A204.1 (cell line): ENCODE data around the gene ADAM12.

Experiments used
- FAIRE-seq: peaks from 2 replicates; lab custom pipeline; 2012; peaks lifted over from hg19 to GRCh38; lab: Jason Lieb, UNC

The ADAM12 gene

DNA sequence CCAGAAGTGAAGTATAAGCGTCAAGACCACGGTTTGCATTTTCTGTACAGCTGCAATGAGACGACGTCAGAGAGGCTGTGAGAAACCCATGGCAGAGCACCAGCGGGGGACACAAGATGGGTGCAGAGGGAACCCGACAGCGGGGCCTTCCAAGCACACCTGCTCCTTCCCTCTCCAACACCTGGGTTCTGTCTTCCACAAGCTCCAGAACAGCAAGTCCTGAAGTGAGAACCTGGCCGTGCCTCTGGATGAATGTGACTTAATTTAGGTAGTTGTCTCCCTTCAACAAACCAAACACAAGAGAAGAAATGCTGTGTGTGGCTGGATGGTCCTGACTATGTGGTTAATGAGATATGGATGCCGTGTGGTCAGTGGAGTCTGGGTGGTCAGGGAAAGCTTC is 76.1 kb downstream of the ADAM12 start:
- FAIRE-seq: no peak

DNA sequence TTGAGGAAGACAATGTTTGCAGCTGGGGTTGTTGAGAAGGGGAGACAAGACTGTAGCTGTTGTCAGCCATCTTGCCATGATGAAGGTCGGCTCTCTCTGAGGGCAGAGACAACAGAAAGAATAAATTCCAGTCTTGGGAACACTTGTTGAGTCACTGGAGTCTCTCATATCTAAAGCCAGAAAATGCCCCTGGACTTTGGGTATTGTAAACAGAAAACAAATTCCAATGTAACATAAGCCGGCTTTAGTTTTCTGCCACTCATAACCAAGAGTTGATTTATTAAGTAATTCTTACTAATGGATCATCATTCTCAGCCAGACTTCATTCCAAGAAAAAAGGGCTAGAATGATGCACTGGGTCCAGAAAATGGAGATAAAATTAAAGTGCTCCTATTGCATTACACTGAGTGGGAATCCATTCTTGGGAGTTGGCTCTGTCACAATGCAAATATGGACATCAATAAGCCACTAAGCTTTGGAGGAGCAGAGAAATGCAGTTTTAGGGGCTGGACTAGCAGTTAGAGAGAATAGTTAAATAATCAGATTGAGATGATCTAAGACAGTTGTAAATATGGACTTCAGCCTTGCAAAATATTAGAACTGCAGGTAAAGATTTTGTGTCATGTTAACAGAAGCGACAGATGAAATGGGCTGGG is 78.9 kb downstream of the ADAM12 start:
- FAIRE-seq: no peak

DNA sequence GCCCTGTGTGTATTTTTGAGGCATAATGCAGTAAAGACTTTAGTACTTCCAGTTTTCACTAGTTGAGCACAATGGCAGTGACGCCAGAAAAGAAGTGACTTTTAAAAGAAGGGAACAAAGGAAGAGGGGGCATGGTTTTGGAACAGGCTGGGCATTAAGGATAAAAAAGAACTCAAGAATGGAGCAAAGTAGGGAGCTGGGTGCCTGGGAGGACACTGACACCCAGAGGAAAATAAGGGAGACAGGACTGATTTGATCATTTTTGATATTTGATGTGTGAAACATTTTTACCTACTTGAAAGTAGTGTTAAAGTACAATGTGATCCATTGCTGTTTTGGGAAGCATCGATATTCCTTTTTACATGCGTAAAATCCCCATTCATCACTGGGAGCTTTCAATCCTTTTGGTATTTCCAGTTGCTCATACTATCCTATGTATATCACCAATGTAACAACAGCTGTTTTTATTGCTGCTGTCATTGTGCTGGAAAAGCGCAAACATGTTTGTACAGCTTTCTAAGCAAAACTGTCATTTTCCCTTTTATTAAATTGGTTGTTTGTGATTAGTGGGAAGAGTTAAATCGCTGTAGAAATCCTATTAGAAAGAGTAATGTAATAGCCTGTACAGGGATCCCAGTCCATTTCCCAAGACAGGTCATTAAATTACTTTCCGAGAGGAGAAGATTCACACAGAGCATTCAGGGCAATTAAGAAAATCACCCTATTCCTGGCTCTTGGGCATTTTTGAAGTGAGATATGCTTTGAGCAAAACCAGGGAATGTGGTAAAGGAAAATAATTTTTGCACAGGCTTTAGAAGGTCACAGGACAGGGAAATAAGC is 85.2 kb downstream of the ADAM12 start:
- no peak for FAIRE-seq

DNA sequence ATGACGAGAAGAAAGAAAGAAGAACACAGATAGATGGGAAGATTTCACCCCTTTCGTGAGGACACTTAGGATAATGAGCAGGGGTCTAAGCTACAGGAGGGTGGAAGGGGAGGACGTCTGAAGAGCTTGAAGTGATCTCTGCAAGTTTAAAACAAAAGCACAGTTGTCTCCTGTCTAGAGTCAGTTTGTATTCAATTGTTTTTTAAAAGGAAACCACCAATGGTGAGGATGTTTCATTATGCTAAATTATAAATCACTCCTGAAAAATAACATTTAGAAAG is 85.9 kb downstream of the ADAM12 start:
- no peak for FAIRE-seq

DNA sequence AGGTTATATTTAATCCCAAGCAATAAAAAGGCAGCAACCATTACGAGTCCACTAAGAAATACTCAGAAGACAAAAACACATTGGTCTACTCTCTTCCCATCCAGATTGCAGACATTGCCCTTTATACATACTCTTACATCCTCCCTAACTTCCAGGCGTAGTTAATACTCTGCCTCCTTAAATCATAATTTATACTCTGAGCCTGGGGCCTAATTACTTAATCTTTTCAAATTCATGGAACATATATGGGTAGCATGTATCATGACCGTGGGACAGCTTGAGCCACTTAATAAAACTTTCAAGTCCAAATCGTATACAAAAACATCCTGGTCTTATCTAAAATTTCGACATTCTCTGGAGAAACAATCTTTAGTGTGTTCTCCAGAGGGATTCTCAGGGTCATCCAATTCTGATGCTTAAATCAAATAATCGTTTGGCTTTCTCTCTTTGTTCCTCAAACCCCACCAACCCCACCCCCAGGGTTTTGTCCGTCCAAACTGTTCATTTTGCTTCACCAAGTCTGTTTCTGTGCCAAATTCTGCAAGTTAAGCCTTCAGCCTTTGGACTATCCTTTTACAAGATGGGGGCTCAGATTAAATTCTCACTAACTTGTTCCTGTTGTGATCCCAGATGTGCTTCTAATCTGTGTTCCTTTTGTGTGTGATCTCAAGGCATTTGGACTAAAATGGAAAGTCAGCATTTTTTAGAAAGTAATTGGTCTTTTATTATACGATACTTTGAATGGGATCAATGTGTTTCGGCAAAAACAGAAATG is 86.4 kb downstream of the ADAM12 start:
- no peak for FAIRE-seq

DNA sequence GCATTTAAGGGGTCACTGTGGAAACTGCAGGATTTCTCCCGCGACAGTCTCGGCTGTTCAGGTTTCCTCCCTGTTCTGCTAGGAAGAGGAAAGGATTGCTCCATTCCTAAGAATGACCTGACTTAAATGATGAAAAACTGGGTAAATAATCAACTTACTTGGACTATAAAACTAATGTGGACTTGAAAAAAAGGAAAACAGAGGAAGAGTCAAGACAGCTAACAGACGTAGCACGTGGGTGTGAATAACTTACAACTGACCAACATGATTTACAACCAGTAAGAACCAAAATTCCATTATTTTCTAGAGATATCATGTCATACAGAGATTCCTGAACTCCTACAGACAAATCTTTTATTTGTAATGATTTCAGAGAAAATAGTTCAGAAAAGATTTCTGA is 93.8 kb downstream of the ADAM12 start:
- no peak for FAIRE-seq

DNA sequence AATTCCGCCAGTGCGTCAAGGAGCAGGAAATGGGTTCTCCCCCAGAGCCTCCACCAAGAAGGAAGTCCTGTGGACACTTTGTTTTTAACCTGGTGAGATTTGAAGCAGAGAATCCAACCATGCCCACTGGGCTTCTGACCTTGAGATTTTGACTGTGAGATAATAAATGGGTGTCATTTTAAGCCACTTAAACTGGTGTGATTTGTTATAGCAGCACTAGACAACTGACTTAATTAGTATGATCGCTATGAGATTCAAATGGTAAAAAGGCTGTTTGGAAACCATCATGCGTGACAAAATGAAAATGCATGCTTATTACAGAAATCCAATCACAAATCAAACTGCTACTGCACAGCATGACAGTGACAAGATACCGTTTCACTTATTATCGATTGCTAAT is 98.0 kb downstream of the ADAM12 start:
- FAIRE-seq: no peak

DNA sequence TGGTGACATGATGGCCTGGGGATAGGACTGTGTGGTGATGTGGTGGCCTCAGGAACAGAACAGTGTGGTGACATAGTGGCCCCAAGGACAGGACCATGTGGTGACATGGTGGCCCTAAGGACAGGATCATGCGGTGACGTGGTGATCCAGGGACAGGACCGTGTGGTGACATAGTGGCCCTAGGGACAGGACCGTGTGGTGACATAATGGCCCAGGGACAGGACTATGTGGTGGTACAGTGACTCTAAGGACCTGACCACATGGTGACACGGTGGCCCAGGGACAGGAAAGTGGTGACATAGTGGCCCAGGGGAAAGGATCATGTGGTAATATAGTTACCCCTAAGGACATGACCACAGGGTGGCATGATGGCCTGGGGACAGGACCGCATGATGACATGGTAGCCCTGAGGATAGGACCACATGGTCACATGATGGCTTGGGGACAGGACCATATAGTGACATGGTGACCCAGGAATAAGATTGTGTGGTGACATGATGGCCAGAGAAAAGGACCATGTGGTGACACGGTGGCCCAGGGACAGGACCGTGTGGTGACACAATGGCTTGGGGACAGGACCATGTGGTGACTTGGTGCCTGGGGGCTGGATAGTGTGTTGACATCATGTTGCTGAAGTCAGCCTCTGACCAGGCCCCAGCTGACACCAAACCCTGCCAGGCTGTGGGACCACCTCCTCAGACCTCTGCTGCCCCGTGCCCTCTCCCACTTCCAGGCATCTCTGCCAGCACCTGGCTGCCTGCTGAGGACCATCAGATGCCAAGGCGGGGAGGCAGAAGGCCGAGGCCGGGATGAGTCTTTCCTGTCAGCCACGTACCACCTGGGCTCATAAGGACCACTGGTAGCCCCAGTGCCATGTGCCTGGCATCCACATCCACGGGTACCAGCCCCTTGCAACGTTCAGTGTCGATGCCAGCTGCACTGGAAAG is 99.5 kb downstream of the ADAM12 start:
- no peak for FAIRE-seq

DNA sequence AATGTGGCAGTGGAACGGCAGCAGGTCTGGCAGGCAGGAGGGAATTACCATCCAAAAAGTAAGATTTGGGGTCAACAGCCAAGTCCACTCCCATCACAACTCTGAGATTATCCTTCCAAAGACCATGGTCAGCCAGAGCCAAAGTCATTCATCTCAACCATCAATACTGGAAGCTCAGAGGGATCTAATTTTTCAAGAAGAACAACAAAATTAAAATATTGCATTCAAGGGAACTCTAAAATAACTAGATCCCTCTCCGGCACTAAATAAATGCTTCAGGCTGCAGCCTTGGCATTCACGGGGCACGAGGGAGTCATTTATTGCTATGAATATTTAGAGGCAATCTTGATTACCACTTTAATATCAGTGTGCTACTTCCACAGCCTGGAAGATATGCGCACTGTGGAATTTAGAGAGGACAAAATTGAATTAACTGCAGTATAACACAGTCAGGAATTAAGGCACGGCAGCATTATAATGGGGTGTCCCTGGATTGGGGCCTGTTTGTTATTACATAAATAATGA is 102.0 kb downstream of the ADAM12 start:
- FAIRE-seq: no peak

DNA sequence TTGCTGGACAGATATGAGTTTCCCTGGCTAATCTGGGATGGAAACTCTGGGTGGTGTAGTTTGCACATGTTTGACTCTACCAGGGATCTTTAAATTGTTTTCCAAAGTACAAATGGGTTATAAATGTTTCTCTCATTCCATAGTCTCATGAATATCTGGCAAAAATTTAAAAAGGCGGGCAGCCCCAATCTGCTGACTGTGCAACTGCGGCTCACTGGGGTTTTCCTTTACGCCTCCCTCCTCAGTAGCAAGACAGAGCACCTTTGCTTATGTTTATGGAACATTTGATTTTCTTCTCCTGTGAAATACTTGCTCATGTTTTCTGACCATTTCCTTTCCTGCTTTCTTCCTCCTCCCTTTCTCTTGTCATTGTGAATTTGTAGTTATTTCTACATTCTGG is 105.0 kb downstream of the ADAM12 start:
- no peak for FAIRE-seq

DNA sequence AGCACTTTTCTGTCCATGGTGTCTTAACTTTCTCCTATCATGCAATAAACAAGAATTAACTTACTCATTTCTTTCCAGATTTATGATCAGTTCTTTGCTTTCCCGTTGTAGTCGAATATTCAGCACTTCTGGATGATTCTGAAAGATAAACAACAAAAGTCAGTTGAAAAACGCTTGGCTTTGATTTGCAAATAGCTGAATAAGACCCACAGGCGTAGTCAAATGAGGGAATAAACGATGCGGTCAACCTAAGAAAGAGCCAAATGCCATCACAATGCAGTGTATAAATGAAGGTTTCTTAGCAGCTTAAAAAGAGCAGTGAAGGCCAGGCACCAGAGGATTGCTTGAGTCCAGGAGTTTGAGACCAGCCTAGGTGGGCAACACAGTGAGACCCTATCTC is 109.4 kb downstream of the ADAM12 start:
- no peak for FAIRE-seq

DNA sequence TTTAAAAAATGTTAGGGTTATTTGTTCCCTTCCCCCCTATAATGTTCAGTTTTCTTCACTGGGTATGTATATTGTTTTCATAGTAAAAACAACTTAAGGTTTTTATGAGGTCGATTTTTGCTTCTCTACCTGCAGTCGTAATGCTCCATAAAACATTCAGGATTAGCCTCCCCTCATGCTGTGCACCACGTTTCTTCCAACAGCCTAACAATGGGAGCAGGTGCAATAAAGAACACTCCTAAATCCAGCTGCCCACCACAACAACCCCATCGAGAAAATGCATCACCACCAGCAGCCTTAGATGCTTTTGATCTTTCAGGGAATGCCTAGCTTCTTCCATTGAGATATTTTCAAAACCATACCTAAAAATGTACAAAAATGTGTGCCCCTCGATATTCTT is 111.1 kb downstream of the ADAM12 start:
- FAIRE-seq: no peak

DNA sequence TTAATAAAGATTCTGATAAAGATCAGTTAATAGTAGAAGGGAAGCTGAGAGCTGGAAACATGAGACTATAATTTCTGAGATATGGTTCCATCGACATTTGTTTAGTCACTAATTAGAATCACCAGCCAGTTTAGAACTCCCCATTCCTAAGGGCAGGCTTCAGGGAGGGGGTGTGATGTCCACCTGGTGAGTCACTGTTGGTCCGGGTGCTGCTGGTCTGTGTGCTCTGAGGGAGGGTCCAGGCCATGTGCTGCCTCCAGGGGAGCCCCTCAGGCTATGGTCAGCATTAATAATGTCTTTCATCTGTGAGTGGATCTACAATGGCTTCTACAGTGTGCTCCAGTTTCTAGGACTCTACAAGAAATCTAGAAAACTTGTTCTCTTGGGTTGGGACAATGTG is 115.8 kb downstream of the ADAM12 start:
- no peak for FAIRE-seq

DNA sequence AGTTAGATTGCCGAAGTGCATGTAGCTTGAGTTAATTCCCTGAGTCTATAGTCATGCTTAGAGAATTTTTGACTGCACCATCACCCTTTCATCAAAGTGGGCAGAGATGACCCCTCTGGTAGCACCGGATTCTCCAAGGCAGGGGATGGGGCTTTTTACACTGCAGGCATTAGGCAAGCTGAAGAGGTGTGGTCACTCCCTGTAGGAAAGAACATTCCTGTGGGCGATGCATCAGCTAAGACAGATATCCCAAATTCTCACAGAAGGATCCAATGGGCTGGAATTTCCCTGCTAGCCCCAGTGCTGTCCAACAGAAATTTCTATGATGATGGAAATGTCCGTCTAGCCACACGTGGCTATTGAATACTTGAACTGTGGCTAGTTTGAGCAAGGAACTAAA is 118.2 kb downstream of the ADAM12 start:
- no peak for FAIRE-seq

DNA sequence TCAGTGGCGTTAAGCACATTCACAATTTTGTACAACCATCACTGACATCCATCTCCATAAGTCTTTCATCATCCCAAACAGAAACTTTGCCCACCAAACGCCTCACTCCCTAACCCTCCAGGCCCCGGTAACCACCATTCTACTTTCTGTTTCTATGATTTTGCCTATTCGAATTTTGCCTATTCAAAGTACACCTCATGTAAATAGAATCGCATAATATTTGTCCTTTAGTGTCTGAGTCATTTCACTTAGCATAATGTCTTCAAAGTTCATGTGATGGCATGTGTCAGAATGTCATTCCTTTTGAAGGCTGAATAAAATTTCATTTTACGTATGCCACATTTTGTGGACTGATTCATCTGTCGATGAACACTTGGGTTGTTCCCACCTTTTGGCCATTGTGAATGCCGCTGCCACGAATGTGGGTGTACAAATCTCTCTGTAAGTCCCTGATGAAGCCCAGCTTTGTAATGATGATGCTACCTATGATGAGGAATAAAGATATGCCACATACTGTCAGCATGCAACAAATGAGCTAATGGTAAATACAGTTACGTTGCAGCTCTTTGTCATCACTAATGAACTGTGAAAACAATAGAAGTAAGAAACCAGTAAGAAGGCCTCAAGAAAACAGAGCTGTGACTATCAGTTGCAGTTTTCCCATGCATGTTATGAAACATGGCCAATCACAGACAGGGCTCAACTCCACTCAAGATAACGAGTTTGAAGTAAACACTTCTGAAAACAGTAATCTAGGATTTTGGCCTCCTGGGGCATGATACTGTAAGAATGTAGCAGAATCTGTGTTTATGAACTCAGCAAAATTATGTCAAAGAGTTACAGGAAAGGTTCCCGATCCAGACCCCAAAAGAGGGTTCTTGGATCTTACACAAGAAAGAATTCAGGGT is 120.0 kb downstream of the ADAM12 start:
- no peak for FAIRE-seq

DNA sequence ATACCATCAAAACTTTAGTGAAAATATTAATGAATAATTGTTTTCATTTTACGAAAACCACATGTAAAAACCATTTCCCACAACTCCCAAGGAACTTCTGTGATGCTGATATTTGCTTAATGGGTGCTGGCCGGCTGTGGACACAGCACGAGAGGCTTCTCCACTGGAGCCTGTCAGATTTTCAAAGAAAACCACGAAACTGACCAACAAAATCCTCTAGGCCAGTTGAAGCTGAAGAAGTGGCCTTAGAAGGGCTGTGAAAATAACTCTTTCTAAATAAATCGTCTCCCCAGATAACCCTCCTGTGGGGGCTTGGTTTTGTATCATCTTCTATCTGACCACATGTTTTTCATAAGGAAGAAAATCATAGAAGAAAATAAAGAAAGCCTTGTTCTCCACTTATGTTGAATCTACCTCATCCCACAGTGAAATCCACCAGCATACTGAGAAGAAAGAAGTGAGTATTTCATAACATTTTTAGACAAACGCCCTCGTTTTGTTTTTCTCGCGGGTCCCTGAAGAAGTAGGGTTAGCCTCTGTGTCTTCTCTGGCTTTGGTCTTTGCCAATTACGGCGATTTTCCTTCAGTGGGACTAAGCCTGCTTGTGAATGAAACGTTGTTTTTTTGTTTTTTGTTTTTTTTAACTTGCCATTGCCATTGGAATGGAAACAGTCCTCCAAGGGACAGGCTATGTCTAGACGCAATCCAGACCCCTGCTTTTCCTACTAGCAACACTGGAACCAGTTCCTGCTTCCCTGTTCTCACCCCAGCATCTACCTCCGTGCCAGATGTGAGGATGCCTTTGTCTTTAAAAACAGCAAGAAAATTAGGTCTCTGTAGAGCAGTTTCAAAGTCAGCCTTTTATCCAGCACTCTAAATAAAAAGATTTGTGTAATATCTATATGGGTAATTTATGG is 123.9 kb downstream of the ADAM12 start:
- FAIRE-seq: no peak

DNA sequence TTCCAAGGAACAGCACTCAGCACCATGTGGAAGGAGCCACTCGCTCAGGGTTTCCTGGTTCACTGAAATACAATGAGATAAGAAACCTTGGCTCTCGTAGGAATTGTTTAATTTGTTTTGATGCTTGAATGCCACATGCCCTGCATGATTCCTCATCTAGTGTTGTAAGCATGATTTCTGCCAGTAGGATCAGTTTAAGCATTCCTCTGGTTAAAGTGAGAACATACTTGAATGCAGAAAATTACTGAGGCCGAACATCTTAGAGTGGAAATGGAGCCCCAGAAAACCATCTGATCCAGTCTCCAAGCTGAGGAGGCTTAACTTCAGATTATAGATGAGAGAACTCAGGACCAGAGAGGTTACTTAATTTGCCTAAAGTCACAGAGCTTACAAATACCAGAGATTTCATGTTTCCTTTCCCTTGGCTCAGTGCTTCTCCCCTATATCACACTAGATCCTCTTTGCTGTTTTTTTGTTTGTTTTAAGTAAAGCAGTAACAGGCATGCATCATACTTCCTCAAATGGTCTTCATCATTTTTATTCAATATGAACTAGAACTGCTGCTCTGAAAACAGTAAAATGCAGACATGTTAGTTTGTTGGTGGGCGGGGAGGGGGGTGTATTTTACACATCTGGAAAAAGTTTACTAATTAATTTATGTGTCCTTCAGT is 125.1 kb downstream of the ADAM12 start:
- FAIRE-seq: no peak

DNA sequence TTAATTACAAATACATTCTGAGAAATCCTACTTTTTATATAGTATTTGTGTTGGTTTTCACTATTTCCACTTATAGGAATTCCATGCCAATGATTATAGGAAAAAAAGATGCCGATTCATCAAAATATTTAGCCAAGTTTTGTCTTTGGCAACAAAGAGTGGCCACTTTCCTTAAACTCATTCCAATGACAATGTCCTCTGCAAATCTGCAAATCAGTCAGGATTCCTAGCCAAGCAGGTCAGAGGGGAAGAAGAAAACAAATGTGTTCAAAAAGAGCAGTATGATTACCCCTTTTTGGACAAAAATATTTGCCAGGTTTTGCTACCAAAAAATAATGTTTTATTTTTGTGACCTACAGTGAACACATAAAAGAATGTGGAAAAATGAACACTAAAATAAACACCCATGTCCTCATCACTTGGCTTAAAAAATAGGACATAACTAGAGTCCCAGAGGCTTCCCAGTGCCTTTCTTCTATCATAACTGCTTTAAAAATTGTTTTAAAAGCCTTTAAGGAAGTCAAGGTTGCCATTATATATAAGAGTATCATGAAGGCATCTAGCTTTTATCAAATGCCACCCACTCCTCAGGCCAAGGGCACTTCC is 125.9 kb downstream of the ADAM12 start:
- FAIRE-seq: no peak
